ENCODE results near the gene CEP128.

CEP128 gene

DNA sequence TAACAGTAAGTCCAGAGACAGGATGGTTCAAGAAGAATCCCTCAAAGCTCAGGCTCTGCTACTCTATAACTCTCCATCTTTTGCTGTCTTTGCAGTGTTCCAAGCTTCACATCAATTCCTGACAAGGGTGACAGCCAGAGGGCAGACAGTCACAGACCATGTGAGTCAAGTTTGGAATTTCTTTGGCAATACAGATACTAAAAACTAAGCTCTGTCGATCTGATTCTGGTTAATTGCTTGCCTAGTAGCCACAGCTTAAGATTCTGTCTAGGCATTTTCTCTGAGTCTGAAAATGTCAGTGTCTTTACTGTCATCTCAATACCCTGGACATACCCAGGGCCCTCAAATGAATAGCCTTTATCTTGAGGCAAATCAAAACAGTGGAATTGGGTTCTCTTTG is 153.7 kb downstream of the CEP128 start:
- no peak overlapping the region for H3K4me3 ChIP-seq (ENCODE audit: low read depth, low read length)
- TF ChIP-seq, protein P1, sequence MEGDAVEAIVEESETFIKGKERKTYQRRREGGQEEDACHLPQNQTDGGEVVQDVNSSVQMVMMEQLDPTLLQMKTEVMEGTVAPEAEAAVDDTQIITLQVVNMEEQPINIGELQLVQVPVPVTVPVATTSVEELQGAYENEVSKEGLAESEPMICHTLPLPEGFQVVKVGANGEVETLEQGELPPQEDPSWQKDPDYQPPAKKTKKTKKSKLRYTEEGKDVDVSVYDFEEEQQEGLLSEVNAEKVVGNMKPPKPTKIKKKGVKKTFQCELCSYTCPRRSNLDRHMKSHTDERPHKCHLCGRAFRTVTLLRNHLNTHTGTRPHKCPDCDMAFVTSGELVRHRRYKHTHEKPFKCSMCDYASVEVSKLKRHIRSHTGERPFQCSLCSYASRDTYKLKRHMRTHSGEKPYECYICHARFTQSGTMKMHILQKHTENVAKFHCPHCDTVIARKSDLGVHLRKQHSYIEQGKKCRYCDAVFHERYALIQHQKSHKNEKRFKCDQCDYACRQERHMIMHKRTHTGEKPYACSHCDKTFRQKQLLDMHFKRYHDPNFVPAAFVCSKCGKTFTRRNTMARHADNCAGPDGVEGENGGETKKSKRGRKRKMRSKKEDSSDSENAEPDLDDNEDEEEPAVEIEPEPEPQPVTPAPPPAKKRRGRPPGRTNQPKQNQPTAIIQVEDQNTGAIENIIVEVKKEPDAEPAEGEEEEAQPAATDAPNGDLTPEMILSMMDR (conservative IDR thresholded peaks at IDR 0.05; ENCODE audit: low read depth, low read length), result no peak
- DNase-seq (ENCODE audit: low read depth), result no peak

DNA sequence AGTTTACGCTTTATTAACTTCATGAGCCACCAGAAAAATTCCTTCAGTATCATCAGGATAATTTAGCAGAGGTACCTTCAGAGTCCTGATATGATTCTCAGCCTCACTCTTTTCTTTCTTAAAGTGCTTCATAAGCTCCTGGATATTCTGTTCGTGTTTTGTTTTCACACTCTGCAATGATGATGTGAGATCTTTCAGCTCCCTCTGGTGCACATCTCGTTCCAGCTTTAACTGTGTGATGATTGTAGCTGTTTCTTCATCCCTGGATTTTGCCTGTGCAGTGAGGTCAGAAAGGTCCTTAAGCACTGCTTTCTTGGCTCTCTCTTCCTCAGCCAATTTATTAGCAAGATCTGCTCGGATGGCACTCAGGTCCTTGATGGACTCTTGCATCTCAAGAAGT is 156.7 kb downstream of the CEP128 start:
- TF ChIP-seq, protein P1 (conservative IDR thresholded peaks at IDR 0.05; ENCODE audit: low read depth, low read length), result peak; percentile 52
- peak; percentile 68 for DNase-seq (ENCODE audit: low read depth)
- no peak overlapping the region for H3K4me3 ChIP-seq (ENCODE audit: low read depth, low read length)

DNA sequence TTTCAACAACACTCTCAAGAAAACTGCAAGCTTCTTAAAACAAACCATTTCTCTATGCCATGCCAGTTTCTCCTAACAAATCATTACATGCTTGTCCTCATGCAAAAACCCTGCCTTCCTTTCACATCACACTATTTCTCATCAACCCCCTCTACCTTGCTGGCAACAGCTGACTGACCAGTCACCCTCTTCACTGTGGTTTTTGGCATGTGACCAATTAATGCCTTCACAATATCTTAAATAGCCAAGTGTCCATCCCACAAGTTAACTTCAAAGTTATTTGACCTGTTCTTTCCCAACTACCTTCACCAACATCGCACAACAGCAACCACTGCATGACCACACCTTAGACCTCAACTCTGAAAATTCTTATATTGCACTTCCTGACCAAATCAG is 159.6 kb downstream of the CEP128 start:
- H3K4me3 ChIP-seq (ENCODE audit: low read depth, low read length), result no peak overlapping the region
- peak; percentile 53 for DNase-seq (ENCODE audit: low read depth)
- TF ChIP-seq, protein P1 (conservative IDR thresholded peaks at IDR 0.05; ENCODE audit: low read depth, low read length), result no peak

DNA sequence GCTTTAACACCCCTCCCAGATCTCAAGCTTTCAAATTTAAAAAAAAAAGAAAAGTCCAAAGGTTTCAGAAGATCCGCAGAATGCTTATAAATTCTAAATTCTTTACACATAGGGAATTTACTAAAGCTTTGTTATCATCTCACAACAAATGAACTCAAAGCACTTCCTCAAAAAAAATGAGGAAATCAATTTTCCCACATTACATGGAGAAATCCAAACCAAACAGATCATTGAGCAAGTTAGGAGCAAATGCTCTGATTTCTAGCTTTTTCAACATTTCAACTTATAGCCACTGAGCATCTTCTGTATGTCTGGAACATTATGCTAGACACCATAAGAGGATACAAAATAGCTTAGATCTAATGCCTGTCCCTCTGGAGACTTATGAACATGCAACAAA is 161.0 kb downstream of the CEP128 start:
- TF ChIP-seq, protein P1 (conservative IDR thresholded peaks at IDR 0.05; ENCODE audit: low read depth, low read length), result no peak
- no peak overlapping the region for H3K4me3 ChIP-seq (ENCODE audit: low read depth, low read length)
- no peak for DNase-seq (ENCODE audit: low read depth)

DNA sequence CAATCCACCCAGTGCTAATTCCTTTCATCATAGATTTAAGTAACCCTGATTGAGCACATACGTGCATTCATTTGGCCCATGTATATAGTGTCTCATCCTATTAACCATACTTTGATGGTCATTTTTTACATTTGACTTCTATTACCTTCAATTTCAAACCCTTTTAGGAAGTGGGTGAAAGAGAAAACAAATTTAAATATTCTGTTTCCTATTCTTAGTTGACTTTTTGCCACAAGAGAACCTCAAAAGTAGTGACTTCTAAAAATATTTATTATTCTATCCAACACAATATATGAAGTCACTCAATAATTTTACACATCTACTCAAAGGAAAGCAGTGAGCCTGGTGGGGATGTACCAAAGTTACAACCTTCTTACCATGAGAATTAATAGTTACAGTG is 164.9 kb downstream of the CEP128 start:
- no peak for DNase-seq (ENCODE audit: low read depth)
- TF ChIP-seq, protein P1 (conservative IDR thresholded peaks at IDR 0.05; ENCODE audit: low read depth, low read length), result no peak
- H3K4me3 ChIP-seq (ENCODE audit: low read depth, low read length), result no peak overlapping the region

DNA sequence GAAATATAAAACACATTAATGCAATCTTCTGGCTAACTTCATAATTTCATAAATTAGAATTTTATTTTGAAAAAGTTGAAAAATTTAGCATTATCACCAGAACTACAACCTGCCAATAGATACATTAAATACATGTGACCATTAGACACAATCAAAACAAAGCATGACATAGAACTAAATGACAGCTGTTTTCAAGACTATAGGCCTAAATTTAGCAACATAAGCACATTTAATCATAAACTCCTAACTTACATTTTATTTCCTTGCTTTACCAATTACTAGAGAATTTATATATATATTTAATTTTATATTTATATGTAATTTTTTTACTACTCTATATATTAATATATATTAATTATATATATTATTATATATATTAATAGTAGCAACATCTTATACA is 165.4 kb downstream of the CEP128 start:
- DNase-seq (ENCODE audit: low read depth), result no peak
- no peak overlapping the region for H3K4me3 ChIP-seq (ENCODE audit: low read depth, low read length)
- TF ChIP-seq, protein P1 (conservative IDR thresholded peaks at IDR 0.05; ENCODE audit: low read depth, low read length), result no peak

DNA sequence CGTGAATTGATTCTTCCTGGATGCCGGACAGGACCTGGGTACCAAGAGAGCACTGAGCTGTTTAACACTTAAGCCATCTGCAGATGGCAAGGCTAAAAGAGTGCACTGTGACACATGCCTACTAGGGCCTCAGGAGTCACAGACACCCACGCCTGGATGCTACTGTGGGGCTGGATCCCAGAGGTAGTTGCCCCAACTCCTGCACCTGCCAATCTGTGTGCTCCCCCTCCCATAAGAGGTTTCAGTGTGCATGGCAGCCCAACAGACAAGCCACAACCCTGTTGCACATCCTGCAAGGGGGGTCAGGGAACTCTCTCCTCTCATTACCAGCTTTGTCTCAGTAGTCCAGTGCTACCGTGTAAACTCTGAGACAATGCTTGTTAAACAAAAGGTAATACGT is 169.0 kb downstream of the CEP128 start:
- no peak overlapping the region for H3K4me3 ChIP-seq (ENCODE audit: low read depth, low read length)
- DNase-seq (ENCODE audit: low read depth), result no peak
- TF ChIP-seq, protein P1 (conservative IDR thresholded peaks at IDR 0.05; ENCODE audit: low read depth, low read length), result no peak
